CD4-positive, alpha-beta T cell treated with Interleukin-6 at 100 ng/mL for 8 hours (primary cell): ENCODE data around the gene UBAC2.
A peak's percentile ranks its signal among the peaks of the same experiment; 100 is the strongest.
"Not testable (repeated sequence)": the region's sequence is repeated elsewhere in the genome, so short reads cannot be mapped to it uniquely, and the experiment has no call there.

Source experiments
- DNase-seq: peaks from one replicate; pipeline ENCODE4 v3.0.0-alpha.2; 2020; ENCODE audit warnings: mixed read lengths, low spot score

UBAC2 gene

GRCh38 chr13:99249178-99249577 is 48.5 kb downstream of the UBAC2 start:
- not testable (repeated sequence) for DNase-seq

GRCh38 chr13:99249606-99250005 is 49.0 kb downstream of the UBAC2 start:
- DNase-seq, result not testable (repeated sequence)

GRCh38 chr13:99250982-99251825 is 50.5 kb downstream of the UBAC2 start:
- DNase-seq, result no peak

GRCh38 chr13:99251921-99252320 is 51.3 kb downstream of the UBAC2 start:
- DNase-seq, result no peak

GRCh38 chr13:99254830-99255229 is 54.2 kb downstream of the UBAC2 start:
- no peak for DNase-seq

- no peak for DNase-seq
These were observed 54.6 kb downstream of the UBAC2 start for GRCh38 chr13:99255271-99255670.

GRCh38 chr13:99256283-99256682 is 55.6 kb downstream of the UBAC2 start:
- no peak for DNase-seq

- DNase-seq, result no peak
These were observed 56.1 kb downstream of the UBAC2 start for GRCh38 chr13:99256709-99257108.

- no peak for DNase-seq
These were observed 56.6 kb downstream of the UBAC2 start for GRCh38 chr13:99257291-99257690.

GRCh38 chr13:99258210-99258860 is 57.7 kb downstream of the UBAC2 start, which contains the start of gene GPR18:
TSS of gene GPR18 (minus strand) at chr13:99258379. CDS start at chr13:99255872, 2,507 bp downstream.
- DNase-seq, result peak; percentile 64

GRCh38 chr13:99258946-99259345 is 58.3 kb downstream of the UBAC2 start:
- peak; percentile 52 for DNase-seq

GRCh38 chr13:99260216-99260615 is 59.6 kb downstream of the UBAC2 start:
- DNase-seq, result no peak

- no peak for DNase-seq
These were observed 60.4 kb downstream of the UBAC2 start for GRCh38 chr13:99261059-99261458.

- DNase-seq, result no peak
These were observed 62.6 kb downstream of the UBAC2 start for GRCh38 chr13:99263126-99263785.

GRCh38 chr13:99264051-99264450 is 63.4 kb downstream of the UBAC2 start:
- no peak for DNase-seq

GRCh38 chr13:99265162-99265800 is 64.6 kb downstream of the UBAC2 start:
- no peak for DNase-seq

GRCh38 chr13:99265821-99266426 is 65.3 kb downstream of the UBAC2 start:
- DNase-seq, result peak; percentile 60

GRCh38 chr13:99266827-99267226 is 66.2 kb downstream of the UBAC2 start:
- no peak for DNase-seq

GRCh38 chr13:99267927-99268326 is 67.3 kb downstream of the UBAC2 start:
- DNase-seq, result no peak

GRCh38 chr13:99268822-99269221 is 68.2 kb downstream of the UBAC2 start:
- no peak for DNase-seq

- DNase-seq, result peak; percentile 72
These were observed 69.1 kb downstream of the UBAC2 start for GRCh38 chr13:99269627-99270241.
